Left hindlimb (tissue), 1 donor: ENCODE measurements around the gene CCDC9B.

Source experiments
- DNase-seq: peaks from one replicate; pipeline ENCODE4 v3.0.0-alpha.2; 2018

The CCDC9B gene

DNA sequence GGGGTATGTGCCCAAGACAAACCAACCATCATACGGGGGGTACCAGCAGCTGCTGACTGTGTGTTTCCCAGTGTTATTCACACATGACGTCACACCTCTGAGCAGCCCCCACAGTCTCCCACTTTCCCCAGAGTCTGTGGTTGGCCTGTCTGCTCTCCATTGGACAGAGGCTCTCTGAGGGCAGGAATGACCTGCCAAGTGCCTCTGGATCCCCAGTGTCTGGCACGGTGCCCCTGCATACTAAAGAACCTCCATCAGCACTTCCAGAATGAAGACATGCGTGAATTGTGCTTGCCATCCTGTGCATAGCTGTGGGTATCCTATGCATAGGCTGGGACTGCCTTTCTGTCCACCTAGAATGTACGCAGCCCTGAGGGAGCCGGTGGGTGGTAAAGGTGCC lies 3.5 kb upstream of the CCDC9B start:
- no peak for DNase-seq

DNA sequence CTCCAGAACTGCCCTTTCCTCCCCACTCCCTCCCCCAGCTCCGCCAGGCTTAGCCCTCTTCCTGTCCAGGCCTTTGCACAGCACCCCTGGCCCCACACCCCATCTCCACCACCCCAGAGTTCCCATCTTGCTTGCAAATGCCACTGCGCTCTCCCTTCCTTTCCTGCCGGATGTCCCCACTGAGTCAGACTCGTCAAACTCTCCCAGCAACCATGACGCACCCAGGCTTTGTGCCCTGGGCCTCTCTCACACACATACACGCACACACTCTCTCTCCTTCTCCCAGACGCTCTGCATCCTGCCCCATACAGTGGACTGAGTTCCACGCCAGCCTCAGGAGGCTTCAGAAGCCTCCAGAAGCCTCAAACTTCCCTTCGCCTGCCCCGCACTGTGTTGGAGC lies 2.8 kb upstream of the CCDC9B start:
- no peak for DNase-seq

DNA sequence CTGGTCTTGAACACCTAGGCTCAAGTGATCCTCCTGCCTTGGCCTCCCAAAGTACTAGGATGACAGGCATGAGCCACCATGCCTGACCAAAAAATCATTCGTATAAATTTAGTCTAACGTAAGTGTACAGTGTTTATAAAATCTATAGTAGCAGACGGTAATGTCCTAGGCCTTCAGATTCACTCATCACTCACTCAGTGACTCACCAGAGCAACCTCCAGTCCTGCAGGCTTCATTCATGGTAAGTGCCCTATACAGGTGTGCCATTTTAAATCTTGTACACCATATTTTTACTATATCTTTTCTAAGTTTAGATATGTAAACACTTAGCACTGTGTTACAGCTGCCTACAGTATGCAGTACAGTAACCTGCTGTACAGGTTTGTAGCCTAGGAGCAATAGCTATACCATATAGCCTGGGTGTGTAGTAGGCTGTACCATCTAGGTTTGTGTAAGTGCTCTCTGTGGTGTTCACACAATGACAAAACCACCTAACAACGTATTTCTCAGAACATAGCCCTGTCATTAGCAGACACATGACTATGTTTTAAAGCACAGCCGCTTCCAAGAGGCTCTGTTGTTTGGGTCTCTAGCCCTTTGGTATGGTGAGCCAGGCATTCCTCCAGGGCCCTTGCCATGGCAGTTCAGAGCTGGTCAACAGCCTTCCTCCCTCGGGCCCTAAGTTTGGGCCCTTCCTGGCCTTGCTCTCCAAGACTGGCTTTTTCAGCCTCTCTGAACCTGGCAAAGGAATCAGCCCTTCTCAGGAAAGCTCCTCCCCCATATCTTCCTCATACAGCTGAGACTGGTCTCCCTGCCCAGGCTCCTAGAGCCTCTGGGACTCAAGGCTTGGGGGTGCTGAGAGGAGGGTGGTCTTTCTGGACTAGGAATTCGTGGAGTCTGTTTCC lies 1.9 kb upstream of the CCDC9B start:
- DNase-seq = no peak

DNA sequence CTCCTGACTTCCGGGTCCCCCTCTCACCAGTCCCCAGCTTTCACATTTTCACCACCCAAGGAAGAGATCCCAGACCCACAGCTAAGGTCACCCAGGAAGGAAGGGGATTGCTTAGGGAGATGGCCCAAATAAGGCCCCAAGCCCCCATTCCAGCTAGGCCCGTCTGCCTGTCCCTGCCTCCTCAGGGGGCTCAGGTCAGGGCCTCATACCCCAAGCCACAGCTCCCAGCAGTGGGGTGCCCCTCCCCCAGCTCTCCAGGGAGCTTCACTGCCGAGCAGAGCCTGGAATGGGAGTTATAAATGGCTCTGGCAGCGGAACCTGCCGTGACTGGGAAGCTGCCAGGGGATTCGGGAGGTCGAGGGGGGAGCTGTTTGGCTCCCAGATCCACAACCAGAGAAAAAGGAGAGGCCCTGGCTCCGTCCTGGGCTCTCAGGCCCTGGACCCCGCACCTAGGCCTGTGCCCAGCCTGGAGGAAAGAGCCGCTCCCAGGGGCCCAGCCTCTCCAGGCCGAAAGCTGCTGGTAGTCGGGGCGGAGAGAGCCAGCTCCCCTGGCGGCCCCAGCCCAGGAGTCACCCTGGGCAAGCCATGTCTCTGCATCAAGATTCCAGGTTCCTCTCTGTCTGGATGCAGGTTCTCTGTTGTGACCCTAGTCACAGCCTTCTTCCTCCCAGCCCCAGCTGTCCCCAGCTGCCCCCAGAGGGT lies 550 bp downstream of the CCDC9B start:
- peak; percentile 64 for DNase-seq

DNA sequence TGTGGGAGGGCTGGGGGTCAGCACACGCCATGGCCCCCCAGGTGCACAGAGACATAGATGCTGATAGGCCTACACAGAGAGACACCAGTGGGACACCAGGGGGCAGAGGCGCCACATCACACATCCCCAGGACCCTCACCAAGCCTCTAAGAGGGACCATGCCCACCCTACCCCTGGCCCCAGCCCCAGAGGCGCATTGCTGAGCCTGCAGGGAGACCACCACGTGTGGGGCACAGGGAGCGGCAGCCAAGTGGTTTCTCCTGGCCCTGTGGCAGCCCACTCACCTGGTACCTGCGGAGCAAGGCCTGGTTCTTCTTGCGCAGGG lies 1.2 kb downstream of the CCDC9B start:
- DNase-seq = no peak

DNA sequence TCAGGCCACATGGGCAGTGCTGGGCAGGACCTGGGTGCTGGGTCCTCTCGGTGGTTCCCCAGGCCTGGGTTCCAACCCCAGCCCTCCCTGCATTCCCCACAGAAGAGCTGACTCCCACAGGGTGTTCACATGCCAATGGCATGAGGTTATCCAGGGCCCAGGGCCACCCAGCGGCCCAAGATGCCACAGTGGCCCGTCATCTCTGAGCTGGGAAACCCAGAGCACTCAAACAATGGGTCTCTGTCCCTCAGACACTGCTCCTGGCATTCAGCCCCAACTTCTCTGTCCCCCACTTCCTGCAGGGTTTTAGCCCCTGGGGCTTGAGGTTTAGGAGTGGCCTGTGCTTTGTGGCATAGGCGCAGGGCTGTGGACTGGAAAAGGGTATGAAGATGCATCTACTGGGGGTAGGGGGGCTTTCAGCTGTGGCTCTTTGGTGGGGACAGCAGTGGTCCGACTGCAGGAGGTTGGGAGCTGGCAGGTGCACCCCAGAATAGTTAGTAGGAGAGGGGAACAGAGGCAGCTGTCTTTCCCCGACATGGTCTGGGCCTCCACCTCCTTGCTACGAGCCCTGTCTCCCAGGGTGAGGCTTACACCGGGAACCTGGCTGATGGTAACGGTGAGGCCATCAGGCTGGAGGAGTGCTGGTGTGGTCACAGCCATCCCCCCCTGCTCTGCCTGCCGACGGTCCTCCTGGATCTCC lies 1.7 kb downstream of the CCDC9B start:
- DNase-seq = no peak

DNA sequence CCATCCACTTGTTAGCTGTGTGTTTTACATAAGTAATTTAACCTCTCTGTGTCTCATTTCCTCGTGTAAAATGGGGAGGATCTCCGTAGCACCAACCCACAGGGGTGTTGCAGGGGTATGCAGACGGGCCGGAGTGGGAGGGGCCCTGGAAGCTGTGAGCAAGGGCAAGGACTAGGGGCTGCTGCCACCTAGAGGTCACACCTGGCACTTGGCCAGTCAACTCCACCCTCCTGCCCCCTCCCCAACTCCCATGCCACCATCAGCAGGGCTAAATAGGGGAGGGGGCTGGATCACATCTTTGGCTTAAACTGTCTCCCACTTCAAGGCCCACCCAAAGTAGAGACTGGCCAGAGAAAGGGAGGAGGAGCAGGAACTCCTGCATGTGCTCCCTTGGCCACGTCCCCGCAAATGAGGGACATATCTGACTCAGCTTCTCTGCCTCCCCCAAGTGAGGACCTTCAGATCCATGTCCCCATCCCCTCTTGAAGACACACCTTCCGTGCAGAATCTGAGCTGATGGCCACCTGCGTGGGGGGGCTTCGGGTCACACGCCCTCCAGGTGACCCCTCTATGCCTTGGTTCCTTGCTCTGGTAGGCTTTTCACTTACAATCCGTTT lies 2.6 kb downstream of the CCDC9B start:
- DNase-seq = peak; percentile 69

DNA sequence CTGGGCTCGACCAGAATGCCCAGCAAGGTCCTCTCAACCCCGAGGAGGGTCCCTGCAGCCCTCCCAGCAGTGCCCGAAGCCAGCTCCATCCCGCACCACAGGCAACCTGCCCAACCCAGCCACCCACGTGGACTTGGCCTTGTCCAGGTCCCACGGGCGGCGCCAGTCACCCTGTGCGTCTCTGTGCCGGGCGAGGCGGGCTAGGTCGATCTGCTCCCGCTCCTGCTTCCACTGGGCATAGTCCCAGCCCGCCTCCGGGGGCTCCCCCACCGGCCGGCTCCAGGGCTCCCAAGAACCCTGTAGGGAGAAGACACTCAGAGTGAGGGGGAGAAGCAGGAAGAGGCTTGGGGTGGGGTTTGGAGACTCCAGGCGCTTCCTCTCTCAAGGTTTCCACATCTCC lies 3.1 kb downstream of the CCDC9B start:
- DNase-seq = no peak

DNA sequence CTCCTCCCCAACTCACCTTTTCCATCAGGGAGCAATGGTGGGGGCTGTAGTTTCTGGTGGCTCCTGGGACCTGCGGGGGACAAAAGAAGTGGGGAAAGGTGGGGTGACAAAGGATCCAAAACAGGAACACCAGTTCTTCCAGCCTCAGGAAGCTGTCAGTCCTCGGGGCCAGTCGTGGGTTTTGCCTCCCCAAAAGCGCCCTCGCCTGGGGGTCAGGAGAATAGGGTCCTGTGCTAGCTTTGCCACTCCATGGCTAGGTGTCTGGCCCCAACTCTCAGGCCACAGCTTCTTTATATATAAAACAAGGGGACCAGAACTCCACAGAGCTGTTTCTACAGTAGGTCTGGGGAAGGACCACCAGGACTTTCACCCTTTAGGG lies 4.0 kb downstream of the CCDC9B start:
- no peak for DNase-seq

DNA sequence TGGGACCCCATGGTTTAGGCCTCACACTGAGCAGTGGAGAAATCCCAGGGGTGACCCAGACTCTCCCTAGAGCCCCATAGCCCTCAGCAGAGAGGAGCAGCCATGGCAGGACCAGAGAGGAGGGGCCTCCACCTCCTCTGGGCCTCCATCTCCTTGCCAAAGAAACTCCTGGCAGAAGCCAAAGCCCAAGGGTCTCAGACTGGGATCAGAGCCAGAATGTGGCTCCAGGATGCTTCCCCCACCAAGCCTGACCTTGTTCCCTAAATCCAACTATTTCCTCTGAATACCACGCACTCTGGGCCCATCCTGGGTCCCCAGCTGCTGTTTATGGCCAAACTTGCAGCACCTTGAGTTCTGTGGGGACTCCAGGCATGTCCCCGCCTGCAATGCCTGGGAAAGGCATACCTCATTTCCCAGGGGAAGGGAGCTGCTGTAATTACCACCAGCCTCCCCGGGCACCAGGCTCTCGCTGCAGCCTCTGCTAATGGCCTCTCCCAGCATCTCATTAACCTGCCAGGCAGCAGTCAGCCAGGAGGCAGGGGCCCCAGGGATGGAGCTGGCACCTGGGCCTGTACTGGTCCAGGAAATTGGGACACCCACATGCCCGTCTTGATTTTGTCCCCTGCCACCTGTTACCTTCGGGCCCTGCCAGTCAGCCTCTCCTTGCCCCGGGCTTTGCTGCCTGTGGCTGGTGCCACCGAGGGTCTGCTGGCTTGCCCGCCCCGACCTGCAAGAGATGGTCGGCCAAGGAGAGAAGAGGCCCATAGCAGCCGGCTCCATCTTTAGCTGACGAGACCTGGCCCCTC lies 4.6 kb downstream of the CCDC9B start:
- DNase-seq = no peak

DNA sequence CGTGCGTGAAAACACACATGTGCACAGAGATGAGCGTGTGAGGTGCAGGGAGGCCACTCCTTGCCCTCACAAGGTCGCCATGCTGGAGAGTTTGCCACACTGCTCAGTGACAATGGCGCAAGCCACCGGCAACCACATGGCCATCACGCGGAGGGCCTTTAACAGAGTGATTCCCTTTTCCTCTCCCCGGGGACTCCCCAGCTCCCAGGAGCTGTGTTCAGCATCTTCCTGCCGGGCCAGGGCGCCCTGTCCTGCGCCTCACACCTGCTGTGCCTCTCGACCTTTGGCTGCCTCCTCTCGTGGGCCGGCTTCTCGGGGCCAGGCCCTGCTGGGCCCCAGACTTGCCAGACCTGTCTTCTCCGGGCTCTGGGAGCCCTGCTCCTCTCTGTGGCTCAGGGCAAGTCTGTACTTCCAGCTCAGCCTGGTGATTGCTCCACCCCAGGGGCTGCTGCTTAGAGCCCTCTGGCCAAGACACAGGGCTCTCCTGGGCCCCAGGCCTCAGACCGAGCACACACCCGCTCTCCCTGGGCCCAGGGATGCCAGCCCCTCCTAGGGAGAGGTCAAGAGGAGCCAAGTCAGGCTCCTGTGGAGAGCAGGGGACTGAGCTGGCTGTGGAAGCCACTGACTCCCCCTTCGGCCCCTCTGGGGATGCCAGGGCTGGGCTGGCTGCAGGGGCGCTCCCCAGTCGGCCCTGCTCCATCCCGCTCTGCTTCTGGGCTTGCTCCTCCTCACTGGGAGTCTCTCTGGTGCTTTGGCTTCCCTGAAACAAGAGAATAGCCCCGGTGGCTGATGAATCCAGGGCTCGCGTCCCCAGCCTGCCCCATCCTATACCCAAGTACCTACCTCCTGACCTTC lies 5.6 kb downstream of the CCDC9B start:
- DNase-seq = no peak

DNA sequence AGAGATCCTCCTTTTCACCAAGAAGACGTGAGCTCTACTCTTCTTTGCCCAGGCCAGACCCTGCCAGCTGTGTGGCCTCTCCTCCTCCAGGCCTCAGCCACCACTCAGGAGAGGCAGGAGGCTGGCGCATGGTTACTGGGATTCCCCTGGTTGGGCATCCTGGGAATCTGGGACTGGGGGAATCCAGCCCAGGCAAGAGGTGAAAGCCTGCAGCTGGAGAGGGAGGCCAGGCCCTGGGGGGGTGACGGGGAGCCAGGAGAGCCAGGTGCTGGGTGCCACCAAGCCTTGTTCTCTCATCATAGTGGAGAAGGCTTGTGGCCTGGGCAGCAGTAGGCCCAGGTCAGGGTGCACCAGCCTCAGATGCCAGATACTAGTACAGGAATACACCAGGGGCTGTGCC lies 6.2 kb downstream of the CCDC9B start:
- no peak for DNase-seq

DNA sequence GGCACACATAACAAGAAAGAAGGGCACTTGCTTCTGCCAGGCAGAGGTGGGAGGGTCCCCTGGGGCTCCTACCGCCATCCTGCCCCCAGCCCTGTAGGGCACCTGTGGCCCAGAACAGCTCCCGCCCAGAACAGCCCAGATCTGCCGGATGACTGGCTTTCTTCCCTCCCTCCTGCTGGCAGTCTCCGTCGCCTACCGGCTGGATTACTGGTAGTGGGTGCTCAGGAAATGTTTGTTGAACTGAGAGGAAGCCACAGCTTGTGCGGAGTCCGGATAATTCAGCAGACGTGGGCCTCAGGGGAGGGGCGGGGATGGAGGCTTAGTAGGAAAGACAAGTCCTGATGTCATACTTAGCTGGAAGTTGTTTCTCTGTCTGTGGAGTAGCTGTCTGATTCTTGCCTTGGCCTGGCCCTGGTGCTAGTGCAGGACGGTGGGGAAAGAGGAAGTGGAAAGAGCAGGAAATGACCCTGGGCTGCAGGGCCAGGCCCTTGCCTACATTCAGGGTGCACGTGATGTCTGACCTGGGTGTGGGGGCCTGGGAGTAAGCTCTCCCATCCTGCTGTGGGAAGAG lies 6.7 kb downstream of the CCDC9B start:
- DNase-seq = peak; percentile 78

DNA sequence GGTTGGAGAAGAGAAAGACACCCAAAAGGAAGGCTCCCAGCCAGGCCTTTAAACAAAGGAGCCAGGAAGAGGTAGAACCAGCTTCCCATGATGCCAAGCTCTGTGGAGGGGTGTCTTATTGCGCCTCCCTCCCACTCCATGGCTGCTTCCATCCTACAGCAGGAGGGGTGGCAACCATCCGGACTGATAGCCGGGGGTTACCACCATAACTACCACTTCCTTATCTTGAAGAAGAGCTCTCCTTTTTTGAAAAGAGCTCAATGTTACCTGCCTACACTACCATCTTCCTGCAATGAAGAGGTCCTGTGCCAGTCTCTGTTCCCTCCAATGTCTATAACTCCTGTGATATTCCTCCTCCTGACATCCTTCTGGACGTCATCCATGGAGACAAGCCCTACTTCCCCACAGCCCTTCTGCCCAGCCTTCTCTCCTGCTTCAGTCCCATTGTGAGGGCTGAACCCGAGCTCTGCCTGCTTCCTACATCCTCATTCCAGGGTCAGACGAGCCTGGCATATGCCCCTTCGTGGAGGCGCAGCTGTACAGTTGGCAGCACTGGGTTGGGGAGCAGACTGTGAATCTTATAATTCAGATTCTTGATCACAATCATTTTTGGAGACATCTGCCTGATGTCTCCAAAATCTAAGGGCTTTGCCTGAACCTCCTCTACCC lies 8.5 kb downstream of the CCDC9B start:
- DNase-seq = no peak

DNA sequence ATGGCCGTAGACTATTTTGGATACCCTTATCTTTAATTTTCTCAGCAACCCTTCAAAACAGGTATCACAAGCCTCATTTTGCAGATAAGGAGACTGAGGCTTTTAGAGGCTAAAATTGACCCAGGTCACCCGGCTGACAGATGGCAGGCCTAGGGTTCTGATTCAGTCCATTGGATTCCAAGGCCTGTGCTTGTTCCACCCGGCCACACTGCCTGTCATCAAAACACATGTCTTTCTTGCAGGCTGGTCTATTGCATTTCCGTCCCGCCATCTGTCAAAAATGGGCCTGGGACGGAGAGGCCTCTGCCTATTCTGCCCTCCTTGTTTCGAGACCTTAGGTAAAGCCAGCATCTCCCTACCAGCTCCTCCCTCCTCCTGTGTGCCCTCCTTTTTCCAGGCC lies 9.1 kb downstream of the CCDC9B start:
- DNase-seq = no peak

DNA sequence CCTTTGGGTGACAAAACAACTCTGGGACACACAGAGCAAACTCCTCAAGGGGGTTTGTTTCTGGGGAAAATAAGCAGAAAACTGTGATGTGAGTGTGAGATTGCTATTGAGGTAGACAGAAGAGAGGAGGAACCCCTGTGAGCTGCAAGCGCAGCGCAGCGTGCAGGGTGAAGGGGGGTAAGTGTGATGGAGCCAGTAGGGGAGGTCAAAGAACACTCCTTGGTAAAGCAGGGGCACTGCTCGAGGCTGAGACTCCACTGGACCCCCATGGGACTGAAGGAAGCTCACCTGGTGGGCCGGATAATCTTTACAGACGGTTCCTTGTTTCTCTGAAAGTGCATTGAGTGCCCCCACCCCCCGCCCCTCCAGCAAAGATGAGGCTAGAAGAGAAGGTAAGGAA lies 9.7 kb downstream of the CCDC9B start:
- no peak for DNase-seq

DNA sequence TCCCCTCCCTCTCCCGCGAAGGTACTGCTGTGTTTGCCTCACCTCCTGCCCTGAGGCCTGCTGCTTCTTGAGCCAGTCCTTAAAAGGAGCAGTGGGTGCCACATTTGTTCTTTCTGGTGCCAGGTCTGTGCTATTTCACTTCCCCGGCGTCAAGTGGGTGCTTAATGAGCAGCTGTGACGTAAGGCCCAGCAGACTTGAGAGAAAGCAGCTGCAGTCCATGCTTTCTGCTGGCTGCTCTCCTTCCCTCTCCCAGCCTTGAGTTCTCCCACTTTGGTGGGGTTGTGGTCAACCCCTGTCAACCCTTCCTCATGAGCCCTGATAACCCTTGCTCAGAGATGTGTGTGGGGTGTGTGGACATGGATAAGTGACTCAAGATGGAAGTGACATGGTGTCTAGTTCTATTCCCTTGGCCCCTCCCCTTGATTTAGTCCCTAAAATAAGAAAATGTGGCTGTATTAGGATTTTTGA lies 10.3 kb downstream of the CCDC9B start:
- no peak for DNase-seq

DNA sequence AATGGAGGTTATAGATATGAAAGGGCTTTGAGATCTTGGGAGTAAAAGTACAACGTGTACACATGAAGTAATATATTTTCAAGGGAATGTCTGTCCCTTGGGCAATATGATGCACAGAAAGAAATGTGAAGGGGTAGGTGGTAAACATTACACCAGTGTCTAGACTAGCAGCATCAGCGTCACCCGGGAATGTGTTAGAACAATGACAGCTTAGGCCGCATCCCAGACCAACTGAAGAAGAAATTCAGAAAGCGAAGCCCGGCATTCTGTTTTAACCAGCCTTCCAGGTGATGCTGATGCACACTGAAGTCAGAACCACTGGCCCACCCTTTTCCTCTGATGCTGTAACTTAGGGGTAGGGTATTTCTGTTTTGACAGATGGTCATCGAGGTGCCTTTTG lies 10.9 kb downstream of the CCDC9B start:
- DNase-seq = no peak

DNA sequence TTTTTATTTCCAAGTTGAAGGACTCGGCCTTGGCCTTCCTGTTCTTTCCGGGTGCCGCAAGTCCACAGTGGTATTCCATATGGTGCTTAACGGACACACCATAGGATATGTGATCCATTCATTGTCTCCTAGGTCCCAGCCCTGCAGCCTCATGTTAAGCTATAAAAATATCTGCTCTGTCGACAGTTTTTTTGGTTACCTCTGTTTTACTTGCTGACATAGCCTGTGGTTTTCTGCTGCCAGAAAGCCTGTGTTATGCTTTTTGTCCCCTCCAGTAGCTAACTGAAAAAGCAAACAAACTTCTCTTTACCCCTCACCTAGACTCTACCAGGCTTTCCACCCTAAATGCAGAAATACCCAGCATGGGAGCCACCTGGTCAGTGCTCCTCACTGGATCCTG lies 12.0 kb downstream of the CCDC9B start:
- no peak for DNase-seq

DNA sequence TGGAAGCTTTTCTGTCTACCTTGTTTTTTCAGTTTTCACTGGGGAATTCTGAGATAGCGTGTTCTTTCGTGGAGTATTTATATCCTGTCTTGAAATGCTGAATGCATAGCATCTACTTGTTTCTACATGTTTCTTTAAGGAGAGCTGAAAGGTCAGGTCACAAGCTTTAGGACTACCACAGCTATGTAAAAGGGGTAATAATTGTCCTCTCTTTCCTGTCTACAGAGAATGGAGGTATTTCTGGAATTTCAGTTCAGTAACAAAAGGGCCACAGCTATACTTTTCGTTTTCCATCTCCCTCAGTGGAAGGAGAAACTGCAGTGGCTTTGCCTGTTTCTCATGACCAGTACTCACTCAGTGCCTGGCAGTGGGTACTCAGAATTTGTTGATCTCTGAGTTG lies 12.6 kb downstream of the CCDC9B start:
- DNase-seq = no peak

DNA sequence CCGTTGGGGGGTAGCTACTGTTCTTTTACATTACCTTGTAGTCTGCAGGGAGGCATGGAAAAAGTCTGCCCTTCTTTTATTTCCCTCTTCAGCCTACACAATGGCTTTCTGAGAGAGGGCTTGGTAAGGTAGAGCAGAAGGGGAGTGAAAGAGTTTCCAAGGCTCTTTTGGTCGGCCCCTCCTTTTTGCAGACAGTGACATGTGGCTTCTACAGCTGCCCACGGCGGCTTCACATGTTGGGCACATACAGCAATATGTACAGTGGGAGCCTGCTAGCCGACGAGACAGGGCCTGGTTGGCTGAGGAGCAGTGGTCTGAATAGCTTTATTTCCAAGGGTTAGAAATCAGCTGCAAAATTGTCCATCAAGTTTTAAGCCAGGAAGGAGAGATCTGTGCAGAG lies 13.3 kb downstream of the CCDC9B start:
- DNase-seq = no peak
